HG02852 (cell line): ENCODE measurements around the gene PIP4P1.

Experiments used
- ATAC-seq: cut with Tn5 transposase; IDR thresholded peaks from one replicate; pipeline ENCODE4 v1.9.1; 2021; ENCODE audit warnings: mild to moderate bottlenecking, moderate library complexity; ENCODE audit not compliant: unreplicated experiment

PIP4P1 gene

DNA sequence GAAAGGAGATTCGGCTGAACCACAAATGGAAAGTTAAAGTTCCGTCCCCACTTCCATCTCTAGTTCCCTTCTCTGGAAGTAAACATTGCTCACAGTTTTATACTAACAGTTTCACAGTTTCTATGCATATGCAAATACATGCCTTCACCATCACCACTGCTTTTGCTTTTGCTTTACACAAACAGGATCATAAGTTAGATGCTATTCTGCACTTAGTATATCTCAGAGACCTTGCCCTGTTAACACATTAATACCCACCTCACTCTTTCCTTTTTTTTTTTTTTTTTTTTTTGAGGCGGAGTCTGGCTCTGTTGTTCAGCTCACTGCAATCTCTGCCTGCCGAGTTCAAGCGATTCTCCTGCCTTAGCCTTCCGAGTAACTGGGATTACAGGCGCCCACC lies 48.8 kb downstream of the PIP4P1 start:
- peak; percentile 45 for ATAC-seq

- ATAC-seq = no peak
Measured at GRCh38 chr14:20409226-20409625, 52.0 kb downstream of the PIP4P1 start.
